Activated CD4-positive, alpha-beta T cell treated with anti-CD3 and anti-CD28 coated beads for 36 hours (primary cell): Measurements from ENCODE around the gene DDX31. TPM values are rescaled to one million over a fixed set of nuclear protein-coding genes. Genes with fewer than 3 reads are reported as not detected.

Experiments
- ATAC-seq: fragments of 200-7000 bp; cut with Tn5 transposase; one replicate; pipeline ENCODE4 v1.10.0; 2021; ENCODE audit warnings: mild to moderate bottlenecking, moderate library complexity
- CTCF ChIA-PET: fragments of 350-600 bp; sonication (Branson Sonifier 250); formaldehyde crosslinking; loops from one replicate; lab custom pipeline; 2021; ENCODE audit warnings: antibody characterized with exemption; lab: Charles Lee
- POLR2A ChIA-PET: fragments of 350-600 bp; sonication (Branson Sonifier 250); formaldehyde crosslinking; loops from one replicate; lab custom pipeline; 2021; ENCODE audit warnings: antibody characterized with exemption, inconsistent platforms; lab: Charles Lee
- DNase-seq: peaks from one replicate; pipeline ENCODE4 v3.0.0-alpha.2; 2020
- H3K27ac Mint-ChIP-seq: one replicate; pipeline ENCODE4 v1.8.0; 2021; ENCODE audit warnings: mixed read lengths
- H3K27me3 Mint-ChIP-seq: one replicate; pipeline ENCODE4 v1.8.0; 2021; ENCODE audit warnings: mixed read lengths
- H3K36me3 Mint-ChIP-seq: one replicate; pipeline ENCODE4 v1.8.0; 2021; ENCODE audit warnings: low read depth, mixed read lengths
- H3K4me1 Mint-ChIP-seq: one replicate; pipeline ENCODE4 v1.8.0; 2021; ENCODE audit warnings: mixed read lengths
- H3K4me3 Mint-ChIP-seq: one replicate; pipeline ENCODE4 v1.8.0; 2021; ENCODE audit warnings: mild to moderate bottlenecking, moderate library complexity, mixed read lengths
- H3K9me3 Mint-ChIP-seq: one replicate; pipeline ENCODE4 v1.8.0; 2021; ENCODE audit warnings: low read depth, mixed read lengths
- intact Hi-C, 2 experiments: fragments of 100-400 bp; cut with DNase I in 1 of 2; cut with micrococcal nuclease in 1 of 2; formaldehyde crosslinking; loops; one replicate each; pipeline versions ENCODE4 v1.14.2 to v1.15.1; 2022 to 2024; cut with DNase I, micrococcal nuclease
- total RNA-seq, 2 experiments: library from RNA; stranded (reverse); gene quantifications; one replicate each; pipeline ENCODE4 v1.2.3, GENCODE V29; 2021

DDX31 gene
- total RNA-seq, 2 experiments from 2014 or later: 20.9 to 21.0 TPM

DNA sequence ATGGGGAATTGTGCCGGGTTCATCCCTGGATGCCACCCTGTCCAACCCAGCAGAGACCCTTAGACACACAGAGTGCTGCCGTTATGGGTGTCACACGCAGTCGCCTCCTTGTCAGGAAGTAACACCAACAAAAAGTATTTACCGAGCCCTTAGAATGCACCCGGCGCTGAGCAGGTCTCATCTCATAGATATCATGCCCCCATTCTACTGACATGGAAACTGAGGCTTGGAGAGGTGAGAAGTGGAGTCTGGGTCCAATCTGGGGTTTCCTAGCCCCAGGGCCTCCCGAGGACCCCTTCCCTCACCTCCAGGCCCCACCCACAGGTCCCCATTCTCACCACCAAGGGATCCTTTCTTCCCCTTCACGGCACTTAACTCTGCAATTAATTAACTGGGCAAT is 124.2 kb downstream of the DDX31 start:
- no peak overlapping the region for H3K27ac Mint-ChIP-seq
- POLR2A ChIA-PET: interaction anchor here (0.5 kb wide), 1 partner anchor 572 kb away, joined by 3 read pairs; no protein-coding TSS in a partner anchor
- ATAC-seq: no peak

GRCh38 chr9:132543960-132544359 is 125.8 kb downstream of the DDX31 start:
- H3K36me3 Mint-ChIP-seq: no peaks in the 10 kb centered on the region
- intact Hi-C loops: no loop called here
- no peak overlapping the region for H3K27ac Mint-ChIP-seq
- ChIA-PET CTCF (interaction anchor here (0.7 kb wide), 1 partner anchor 24 kb away, joined by 3 read pairs; no protein-coding TSS in a partner anchor), POLR2A (no interaction called here)
- H3K4me1 Mint-ChIP-seq: no peaks in the 10 kb centered on the region
- no peaks in the 10 kb centered on the region for H3K9me3 Mint-ChIP-seq
- H3K4me3 Mint-ChIP-seq: no peak overlapping the region
- peaks cover 5% of the 10 kb centered on the region for H3K27me3 Mint-ChIP-seq
- ATAC-seq (no peak), DNase-seq (no peak)

More for the DNA sequence above, 124.2 kb downstream of the DDX31 start:
- intact Hi-C loops: no loop called here
- H3K4me3 Mint-ChIP-seq: no peak overlapping the region
- H3K4me1 Mint-ChIP-seq: no peaks in the 10 kb centered on the region
- H3K27me3 Mint-ChIP-seq: peaks cover 8% of the 10 kb centered on the region
- no peak for DNase-seq
- H3K9me3 Mint-ChIP-seq: no peaks in the 10 kb centered on the region
- H3K36me3 Mint-ChIP-seq: no peaks in the 10 kb centered on the region
- CTCF ChIA-PET: interaction anchor here (0.7 kb wide), 1 partner anchor 413 kb away, joined by 3 read pairs; no protein-coding TSS in a partner anchor

DNA sequence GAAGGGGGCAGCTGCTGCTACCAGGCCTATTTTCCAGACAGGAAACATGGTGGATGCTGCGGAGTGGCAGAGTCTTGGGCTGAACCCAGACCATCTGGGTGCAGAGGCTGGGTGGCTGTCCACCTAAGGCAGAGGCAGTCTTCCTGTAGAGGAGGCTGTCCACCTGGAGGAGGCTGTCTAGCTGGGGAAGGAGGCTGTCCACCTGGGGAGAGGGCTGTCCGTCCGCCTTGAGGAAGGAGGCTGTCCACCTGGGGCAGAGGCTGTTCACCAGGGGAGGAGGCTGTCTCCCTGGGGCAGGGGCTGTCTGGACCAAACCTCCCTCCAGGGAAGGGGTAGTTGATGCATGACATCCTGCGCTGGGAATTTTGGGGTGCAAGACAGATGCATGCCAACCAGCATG is 126.5 kb downstream of the DDX31 start:
- Mint-ChIP-seq H3K36me3 (no peaks in the 10 kb centered on the region), H3K27ac (no peak overlapping the region), H3K4me3 (no peak overlapping the region), H3K9me3 (no peaks in the 10 kb centered on the region), H3K4me1 (no peaks in the 10 kb centered on the region), H3K27me3 (peaks cover 5% of the 10 kb centered on the region)
- ChIA-PET CTCF (no interaction called here), POLR2A (no interaction called here)
- ATAC-seq (no peak), DNase-seq (no peak)
- intact Hi-C loops: no loop called here

Other genes with a start within 250 kb of the DDX31 start
- not detected for gene BARHL1, start 87.4 kb downstream of the DDX31 start, total RNA-seq
- 10 to 100 TPM; 14.3 to 15.0 TPM for gene GTF3C4, start 481 bp upstream of the DDX31 start, total RNA-seq
- gene AK8, start 208.3 kb upstream of the DDX31 start, total RNA-seq: under 1 TPM in 1 of 2 experiments, not detected in 1; 0.21 TPM
- 1 to 10 TPM; 2.7 to 4.4 TPM for gene SPACA9, start 208.9 kb upstream of the DDX31 start, total RNA-seq